Right hindlimb (tissue), 1 donor: ENCODE data around the gene EHD2.
"Not testable (repeated sequence)": the region's sequence is repeated elsewhere in the genome, so short reads cannot be mapped to it uniquely, and the experiment has no call there.

Experiments
- DNase-seq: peaks from one replicate; pipeline ENCODE4 v3.0.0-alpha.2; 2018

The EHD2 gene

DNA sequence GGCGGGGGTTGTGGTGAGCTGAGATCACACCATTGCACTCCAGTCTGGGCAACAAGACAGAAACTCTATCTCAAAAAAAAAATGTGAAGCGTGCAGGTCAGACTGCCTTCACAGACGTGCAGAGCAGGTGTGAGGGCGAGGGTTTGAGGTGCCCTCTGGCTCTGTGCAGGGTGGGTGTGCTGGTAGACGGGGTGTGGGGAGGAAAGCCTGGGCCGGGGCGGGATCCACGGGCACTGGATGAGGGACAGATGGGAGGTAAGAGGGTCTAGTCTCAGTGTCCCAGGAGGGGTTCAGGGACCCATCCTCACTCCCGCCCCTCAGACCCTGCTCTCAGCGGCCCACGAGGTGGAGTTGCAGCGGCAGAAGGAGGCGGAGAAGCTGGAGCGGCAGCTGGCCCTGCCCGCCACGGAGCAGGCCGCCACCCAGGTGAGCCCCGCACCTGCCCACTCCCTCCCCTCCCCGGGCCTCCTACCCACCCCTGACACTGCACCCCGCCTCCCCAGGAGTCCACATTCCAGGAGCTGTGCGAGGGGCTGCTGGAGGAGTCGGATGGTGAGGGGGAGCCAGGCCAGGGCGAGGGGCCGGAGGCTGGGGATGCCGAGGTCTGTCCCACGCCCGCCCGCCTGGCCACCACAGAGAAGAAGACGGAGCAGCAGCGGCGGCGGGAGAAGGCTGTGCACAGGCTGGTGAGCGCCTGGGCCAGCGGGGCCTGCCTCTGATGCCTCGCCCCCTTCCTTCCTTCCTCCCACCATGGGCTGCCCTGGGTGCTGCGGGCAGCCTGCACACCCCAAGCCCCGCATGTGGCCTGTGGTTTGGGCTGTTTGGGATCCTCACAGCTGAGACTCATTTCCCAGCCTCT, 41.2 kb downstream of the EHD2 start:
- no peak for DNase-seq

DNA sequence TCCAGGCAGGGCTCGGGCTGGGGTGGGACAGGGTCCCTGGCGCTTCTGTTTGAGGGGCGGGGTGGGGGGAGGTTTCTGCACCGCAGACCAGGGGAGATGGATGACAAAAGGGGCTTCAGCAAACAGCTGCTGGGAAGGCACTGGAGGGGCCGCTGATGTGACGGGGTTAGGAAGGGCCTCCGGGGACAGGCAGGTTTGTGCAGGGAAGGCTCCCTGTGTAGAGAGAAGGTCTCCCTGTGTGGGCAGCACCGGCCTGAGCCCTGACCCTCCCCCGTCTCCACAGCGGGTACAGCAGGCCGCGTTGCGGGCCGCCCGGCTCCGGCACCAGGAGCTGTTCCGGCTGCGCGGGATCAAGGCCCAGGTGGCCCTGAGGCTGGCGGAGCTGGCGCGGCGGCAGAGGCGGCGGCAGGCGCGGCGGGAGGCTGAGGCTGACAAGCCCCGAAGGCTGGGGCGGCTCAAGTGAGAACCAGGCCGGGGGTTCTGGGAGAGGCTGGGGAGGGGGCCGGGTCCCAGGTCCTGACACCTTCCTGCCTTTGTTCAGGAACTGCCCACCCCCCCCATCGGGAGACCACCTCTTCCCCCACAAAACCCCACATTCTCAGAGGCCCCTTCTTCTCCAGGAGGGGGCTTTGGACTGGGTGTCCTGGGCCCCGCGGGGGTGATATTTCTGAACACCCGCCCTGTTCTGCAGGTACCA, 42.0 kb downstream of the EHD2 start:
- DNase-seq = no peak

DNA sequence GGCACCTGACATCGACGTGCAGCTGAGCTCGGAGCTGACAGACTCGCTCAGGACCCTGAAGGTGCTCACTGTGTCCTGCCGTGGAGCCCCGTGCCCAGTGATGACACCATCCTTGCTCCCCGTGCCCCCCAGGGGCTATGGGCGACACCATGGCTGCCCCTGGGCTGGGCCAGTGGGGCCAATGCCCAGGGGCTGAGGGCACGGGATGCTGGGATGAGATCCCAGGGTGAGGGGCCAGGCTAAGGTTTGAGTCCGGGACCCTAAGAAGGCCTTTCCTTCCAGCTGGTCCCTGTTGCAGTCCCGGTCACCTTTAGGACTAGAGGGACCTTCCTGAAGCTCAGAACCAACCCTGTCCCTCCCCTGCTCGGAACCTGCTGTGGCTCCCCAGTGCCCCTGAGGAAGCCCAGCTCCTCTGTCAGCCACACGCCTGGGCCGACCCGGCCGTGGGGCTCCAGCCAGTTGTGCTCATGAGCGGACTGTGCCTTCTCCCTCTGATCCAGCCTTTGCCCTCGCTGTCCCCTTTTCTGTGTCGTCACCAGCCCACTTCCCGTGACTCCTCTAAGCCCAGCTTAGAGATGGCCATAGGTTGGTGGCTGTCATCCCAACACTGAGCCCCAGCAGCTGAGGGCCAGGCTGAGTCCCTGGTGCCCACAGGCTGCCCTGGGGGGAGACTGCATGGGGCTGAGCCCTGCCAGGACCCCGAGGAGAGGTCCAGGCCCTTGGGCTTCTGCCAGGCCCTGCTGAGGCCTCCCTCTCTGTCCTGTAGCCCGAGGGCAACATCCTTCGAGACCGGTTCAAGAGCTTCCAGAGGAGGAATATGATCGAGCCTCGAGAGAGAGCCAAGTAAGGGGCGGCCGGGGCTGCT, 42.8 kb downstream of the EHD2 start:
- no peak for DNase-seq

DNA sequence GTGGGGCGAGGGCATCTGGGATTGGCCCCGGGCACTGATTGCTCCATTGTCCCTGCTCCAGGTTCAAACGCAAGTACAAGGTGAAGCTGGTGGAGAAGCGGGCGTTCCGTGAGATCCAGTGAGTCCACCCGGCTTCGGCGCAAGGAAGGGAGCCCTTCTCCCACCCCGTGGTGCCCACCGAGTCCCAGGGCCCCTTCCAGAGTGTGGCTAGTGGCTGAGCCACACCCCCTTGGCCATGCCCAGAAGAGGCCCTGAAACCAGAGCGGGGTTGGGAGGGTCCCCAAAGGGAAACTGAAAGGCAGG, 43.4 kb downstream of the EHD2 start:
- DNase-seq = no peak

DNA sequence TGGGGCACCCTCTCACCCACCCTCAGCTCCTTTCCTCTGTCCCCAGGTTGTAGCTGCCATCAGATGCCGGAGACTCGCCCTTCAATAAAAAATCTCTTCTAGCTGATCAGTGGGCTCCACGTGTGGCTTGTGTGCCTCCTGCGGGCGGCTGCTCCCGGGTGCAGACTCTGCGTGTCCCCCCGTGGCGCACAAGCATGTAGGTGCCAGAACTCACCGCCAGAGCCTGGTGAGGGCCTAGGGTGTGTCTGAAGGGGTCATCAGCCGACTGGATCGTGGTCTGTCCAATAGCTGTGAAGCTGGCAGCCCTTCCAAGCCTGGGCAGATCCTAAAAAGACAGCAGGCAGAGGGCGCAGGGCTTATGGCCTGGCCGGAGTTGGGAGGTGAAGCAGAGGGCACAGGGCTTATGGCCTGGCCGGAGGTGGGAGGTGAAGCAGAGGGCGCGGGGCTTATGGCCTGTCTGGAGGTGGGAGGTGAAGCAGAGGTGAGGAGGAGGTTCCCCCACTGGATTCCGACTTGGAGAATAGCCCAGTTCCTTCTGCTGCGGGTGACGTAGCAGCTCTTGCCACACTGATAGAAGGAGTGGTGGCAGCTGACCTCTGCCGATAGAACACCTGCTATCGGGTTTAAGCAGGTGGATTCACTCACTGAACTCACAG, 43.9 kb downstream of the EHD2 start:
- no peak for DNase-seq

DNA sequence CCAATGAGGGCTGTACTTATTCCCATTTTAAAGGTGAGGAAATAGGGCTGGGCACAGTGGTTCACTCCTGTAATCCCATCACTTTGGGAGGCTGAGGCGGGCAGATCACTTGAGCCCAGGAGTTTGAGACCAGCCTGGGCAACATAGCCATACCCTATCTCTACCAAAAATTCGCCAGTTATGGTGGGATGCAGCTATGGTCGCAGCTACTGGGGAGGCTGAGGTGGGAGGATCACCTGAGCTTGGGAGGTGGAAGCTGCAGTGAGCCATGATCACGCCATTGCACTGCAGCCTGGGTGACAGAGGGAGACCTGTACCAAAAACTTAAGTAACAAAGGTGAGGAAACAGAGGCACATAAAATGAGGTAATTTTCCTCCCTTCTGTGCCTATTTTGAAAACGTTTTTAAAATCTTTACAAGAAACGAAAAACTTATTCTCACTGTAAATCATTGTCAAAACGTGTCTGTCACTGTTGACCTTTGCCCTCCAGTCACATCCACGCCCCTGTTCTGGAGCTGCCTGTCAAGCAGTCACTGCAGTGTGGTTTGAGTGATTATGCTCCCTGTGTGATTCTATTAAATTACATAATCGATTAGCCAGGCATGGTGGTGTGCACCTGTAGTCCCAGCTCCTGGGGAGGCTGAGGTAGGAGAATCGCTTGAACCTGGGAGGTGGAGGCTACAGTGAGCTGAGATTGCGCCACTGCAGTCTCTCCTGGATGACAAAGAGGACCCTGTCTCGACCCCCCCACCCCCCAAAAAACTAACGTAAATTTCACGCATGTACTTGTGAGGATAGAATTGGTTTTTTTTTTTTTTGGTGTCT, 44.6 kb downstream of the EHD2 start:
- no peak for DNase-seq

DNA sequence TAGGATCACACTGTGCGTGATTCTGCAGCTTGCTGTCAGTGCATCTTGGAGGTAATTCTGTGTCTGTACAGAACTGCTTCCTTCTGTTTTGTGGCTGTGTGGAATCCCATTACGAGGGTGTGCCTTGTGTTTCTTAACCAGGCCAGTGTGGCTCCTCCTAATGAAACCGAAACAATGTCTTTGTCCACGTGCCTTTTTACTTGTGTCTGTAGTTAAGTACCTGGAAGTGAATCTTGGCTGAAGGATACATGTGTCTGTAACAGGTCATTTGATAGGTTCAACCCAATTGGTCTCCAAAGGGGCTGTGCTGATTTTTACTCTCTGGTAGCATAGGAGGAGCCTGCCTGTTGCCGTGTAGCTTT, 45.2 kb downstream of the EHD2 start:
- no peak for DNase-seq

DNA sequence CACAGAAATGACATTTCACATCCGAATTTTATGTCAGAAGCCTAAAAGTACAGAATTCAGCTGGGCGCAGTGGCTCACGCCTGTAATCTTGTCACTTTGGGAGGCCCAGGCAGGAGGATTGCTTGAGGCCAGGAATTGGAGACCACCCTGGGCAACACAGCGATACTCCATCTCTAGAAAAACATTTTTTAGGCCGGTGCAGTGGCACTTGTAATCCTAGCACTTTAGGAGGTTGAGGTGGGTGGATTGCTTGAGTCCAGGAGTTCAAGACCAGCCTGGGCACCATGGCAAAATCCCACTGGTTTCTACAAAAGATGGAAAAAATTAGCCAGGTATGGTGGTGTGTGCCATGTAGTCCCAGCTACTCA, 47.4 kb downstream of the EHD2 start:
- no peak for DNase-seq

DNA sequence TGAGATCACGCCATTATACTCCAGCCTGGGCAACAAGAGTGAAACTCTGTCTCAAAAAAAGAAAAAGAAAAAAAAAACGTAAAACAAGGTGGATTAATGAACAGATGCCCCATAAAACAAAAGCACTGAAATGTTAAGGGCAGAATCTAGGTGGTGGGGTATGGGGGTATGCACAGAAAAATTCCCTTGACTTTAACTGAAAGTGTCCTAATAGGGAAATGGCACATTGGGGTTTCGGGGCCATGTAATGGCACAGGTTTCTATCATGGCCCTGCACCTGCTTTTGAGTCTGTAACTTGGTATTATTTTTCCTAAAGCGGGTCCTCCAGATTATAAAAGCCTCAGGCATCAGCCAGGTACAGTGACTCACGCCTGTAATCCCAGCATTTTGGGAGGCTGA, 48.3 kb downstream of the EHD2 start:
- no peak for DNase-seq

DNA sequence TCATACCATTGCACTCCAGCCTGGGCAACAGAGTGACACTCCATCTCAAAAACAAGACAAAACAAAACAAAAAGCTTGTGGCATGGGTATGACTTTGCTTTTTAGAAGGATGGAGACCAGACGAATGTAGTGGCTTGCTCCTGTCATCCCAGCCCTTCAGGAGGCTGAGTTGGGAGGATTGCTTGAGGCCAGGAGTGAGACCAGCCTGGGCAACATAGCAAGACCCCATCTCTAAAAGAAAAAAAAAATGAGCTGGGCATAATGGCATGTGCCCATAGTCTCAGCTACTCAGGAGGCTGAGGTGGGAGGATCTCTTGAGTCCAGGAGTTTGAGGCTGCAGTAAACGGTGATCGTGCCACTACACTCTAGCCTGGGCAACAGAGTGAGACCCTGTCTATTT, 48.9 kb downstream of the EHD2 start:
- no peak for DNase-seq

DNA sequence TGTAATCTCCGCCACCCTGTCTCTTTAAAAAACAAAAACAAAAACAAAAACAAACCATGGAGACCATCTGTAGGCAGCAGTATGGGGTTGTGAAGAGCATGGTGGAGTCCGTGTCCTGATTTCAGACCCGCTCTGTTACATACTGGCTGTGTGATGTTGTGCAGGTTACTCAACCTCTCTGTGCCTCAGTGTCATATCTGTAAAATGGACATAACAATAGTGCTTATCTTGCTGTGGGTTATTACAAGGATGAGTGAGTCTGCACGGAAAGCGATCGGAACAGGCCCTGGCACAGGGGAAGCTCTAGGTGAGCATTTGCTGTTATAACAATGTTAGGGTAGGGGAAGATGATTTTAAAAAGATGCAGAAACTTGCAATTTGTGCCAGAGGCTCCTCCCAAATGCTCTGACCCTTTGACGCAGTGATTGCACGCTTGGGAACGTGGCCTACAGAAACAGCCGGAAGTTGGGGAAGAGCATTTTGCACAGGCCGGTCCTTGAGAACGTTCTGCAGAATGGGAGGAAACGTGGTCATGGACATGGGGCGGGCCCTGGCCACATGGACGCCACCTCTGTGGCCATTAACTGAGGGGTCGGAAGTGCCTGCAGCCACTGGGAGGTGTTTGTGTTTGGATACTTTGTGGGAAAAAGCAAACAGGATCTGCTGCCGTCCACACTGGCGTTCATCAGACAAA, 49.5 kb downstream of the EHD2 start:
- DNase-seq = peak; percentile 45

DNA sequence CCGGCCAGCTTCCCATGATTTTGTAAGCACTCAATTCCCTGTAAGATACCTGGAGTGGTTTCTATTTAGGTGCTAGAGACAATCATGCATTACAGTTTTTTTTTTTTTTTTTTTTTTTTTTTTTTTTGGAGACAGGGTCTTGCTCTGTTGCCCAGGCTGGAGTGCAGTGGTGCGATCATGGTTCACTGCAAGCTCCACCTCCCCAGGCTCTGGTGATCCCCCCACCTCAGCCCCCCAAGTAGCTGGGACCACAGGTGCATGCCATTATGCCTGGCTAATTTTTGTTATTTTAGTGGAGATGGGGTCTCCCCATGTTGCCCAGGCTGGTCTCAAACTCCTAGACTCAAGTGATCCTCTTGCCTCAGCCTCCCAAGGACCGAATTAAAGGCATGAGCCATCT, 51.5 kb downstream of the EHD2 start:
- not testable (repeated sequence) for DNase-seq

DNA sequence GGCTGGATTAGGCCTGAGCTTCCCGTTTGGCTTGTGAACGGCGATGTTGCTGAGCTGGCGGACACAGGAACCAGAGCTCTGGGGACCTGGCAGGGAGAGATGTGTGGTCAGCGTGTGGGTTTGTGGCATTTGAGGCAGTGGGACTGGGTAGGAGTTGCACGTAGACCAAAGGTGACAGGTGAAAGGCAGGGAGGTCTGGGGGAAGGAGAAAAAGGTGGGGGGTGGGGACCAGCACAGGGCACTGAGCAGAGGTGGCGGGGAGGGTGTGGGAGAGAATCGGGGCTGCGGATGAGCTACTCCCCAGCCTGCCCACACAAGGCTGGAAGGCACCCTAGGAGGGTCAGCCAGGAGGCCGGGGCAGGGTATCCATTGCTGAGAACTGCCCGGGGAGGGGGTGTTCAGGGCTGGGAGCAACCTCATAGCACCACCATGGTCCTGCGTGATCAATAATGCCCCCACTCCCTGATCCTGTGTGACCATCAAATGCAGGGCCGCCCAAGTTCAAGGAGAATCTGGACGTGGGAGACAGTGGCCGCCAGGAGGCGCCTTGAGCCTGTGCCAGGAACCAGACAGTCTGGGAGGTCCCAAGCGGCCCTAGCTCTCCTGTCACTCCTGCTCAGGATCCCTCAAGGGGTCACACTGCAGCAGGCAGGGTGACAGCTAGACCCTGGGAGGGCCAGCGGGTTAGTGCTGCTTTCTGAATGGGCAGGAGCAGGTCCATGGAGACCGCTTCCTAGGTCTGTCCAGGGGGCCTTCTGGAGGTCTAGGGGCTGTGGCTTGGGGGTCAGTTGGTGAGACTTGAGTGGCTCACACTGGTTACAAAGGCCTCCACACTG, 52.5 kb downstream of the EHD2 start:
- peak; percentile 71 for DNase-seq

DNA sequence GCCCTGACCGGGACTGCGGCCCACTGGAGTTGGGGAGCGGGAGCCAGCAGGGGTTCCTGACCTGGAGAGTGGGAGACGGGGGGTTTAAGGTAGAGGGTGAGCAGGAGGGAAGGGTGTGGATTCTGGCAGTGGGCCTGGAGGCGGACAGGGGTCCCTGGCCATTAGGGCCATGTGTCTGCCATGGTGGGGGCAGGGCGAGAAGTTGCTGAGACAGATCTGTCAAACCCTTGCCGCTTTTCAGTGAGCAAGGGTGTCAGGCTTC, 53.1 kb downstream of the EHD2 start:
- DNase-seq = no peak

DNA sequence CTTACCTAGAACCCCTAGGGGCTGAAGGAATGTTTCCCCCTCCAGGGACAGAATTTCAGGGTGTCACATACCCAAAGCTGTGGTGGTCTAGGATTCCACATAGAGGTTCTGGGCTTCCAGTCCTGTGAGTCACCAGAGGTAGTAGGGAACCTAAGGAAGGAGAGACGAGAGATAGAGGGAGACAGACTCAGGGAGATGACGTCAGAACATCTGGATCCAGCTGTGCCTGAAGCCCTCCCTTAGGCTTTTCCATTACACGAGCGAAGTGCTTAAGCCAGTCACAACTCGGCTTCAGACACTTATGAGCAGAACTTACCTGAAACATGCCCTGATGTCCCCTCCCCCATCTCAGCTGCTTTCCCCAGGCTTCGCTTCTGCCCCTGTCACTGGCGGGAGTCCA, 53.4 kb downstream of the EHD2 start:
- DNase-seq = no peak

DNA sequence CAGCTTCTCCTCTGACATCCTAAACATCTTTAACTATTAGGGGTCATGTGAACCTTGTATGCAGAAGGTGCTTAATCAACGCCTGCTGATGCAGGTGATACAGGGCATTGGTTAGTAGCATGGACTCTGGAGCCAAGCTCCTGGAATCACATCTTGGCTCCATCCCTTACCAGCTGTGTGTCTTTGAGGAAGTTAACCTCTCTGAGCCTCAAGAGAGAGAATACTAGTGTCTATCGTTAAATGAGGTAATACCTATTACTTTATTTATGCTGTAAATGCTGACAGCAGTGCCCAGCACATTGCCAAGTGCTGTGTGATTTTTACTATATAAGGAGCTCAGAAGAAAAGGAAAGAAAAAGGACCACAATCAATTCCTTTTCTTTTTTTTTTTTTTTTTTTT, 54.1 kb downstream of the EHD2 start:
- no peak for DNase-seq

DNA sequence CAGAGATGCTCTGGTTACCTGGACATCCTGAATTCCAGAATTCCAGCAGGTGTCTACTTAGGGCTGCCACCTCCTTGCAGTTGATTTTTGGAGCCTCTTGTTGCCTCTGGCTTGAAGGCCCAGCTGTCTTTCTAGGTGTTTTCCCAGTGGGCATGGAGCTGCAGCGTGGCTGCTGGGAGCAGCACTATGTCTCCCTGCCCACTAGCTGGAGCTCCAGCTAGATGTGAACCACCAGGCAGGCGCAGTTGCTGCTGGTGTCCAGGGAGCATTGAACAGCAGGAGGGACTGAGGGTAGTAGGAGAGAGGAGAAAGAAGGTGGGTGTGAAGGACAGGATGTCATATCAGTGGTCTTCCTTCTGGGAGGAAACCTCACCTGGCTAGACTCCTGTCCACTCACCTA, 55.4 kb downstream of the EHD2 start:
- DNase-seq = no peak

DNA sequence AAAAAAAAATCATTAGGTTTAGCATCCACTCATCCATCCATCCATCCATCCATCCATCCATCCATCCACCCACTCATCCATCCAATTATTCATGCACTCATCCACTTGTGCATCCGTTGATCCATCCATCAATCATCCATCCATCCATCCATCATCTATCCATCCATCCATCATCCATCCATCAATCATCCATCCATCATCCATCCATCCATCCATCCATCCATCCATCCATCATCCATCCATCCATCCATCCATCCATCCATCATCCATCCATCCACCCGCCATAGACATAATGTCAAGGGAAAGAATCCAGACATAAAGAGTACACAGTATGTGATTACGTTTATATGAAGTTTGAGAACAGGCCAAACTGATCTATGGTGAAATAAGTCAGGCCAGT, 56.3 kb downstream of the EHD2 start:
- no peak for DNase-seq

DNA sequence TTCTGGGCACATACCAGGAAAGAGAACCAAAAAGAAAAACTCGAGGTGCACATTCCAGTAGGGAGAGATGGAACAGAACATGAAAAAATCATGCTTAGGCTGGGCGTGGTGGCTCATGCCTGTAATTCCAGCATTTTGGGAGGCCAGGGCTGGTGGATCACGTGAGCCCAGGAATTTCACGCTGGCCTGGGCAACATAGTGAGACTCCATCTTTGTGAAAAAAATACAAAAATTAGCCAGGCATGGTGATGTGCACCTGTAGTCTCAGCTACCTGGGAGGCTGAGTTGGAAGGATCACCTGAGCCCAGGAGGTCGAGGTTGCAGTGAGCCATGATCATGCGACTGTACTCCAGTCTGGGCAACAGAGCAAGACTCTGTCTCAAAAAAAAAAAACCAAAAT, 58.1 kb downstream of the EHD2 start:
- not testable (repeated sequence) for DNase-seq

DNA sequence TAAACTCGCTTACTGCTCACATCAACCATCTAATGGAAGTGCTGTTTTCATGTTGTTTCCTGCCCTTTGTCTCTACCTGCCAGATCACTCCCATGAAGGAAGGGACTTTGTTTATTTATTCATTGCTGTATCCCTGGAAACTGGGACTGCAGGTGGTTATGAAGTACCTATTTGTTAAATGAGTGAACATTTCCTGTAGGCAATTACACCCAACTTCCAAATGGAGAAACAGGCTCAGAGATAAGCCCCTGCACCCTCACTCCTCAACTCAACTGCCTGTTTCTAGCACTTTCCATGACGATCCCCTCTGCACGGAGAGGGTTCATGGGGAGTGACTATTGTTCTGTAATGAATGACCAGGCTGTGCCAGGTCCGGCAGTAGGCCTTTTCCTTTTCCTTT, 63.3 kb downstream of the EHD2 start:
- no peak for DNase-seq
